ENCODE data around the gene SETD1A. TPM values are rescaled to one million over a fixed set of nuclear protein-coding genes. Genes with fewer than 3 reads are reported as not detected.
A peak's percentile ranks its signal among the peaks of the same experiment; 100 is the strongest.

Gene SETD1A
- total RNA-seq, 2 donors from 2014 or later, result 23.8 to 25.0 TPM

GRCh38 chr16:31008551-31008950, 51.0 kb downstream of the SETD1A start:
- Mint-ChIP-seq H3K27me3 (ENCODE audit: insufficient read depth) (peaks cover 34% of the 10 kb centered on the region), H3K4me1 (peaks cover 6% of the 10 kb centered on the region), H3K9me3 (no peaks in the 10 kb centered on the region), H3K27ac (no peak overlapping the region), H3K4me3 (no peak overlapping the region), H3K36me3 (ENCODE audit: low read depth) (no peaks in the 10 kb centered on the region)
- Histone ChIP-seq H3K9ac (ENCODE audit: extremely low read depth, low read length, poor library complexity, severe bottlenecking) (no peak overlapping the region), H3K27me3 (ENCODE audit: control insufficient read depth, insufficient read depth, low read length, poor library complexity, severe bottlenecking) (peaks cover 24% of the 10 kb centered on the region), H3K36me3 (ENCODE audit: control insufficient read depth, insufficient read depth, low read length) (no peaks in the 10 kb centered on the region), H3K27ac (ENCODE audit: low read depth, low read length) (no peak overlapping the region), H3K9me3 (ENCODE audit: control insufficient read depth, low read length) (no peaks in the 10 kb centered on the region), H3K4me3 (ENCODE audit: low read length) (no peak overlapping the region), H3K4me1 (ENCODE audit: control insufficient read depth, insufficient read depth, low read length) (no peaks in the 10 kb centered on the region)
- WGBS, 2 experiments (ENCODE audit: insufficient coverage in 1 of 2, insufficient read length in 1 of 2), result 92% methylated on average over 3 to 5 of the region's 5 CpGs
- TF ChIP-seq, protein P1, sequence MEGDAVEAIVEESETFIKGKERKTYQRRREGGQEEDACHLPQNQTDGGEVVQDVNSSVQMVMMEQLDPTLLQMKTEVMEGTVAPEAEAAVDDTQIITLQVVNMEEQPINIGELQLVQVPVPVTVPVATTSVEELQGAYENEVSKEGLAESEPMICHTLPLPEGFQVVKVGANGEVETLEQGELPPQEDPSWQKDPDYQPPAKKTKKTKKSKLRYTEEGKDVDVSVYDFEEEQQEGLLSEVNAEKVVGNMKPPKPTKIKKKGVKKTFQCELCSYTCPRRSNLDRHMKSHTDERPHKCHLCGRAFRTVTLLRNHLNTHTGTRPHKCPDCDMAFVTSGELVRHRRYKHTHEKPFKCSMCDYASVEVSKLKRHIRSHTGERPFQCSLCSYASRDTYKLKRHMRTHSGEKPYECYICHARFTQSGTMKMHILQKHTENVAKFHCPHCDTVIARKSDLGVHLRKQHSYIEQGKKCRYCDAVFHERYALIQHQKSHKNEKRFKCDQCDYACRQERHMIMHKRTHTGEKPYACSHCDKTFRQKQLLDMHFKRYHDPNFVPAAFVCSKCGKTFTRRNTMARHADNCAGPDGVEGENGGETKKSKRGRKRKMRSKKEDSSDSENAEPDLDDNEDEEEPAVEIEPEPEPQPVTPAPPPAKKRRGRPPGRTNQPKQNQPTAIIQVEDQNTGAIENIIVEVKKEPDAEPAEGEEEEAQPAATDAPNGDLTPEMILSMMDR (conservative IDR thresholded peaks at IDR 0.05), result no peak
- no peak for DNase-seq

- TF ChIP-seq, protein P1 (conservative IDR thresholded peaks at IDR 0.05), result no peak
- H3K36me3 Mint-ChIP-seq (ENCODE audit: low read depth), result no peaks in the 10 kb centered on the region
- H3K27me3 Mint-ChIP-seq (ENCODE audit: insufficient read depth), result peaks cover 37% of the 10 kb centered on the region
- Histone ChIP-seq H3K4me3 (ENCODE audit: low read length) (no peak overlapping the region), H3K4me1 (ENCODE audit: control insufficient read depth, insufficient read depth, low read length) (no peaks in the 10 kb centered on the region), H3K27ac (ENCODE audit: low read depth, low read length) (no peak overlapping the region), H3K27me3 (ENCODE audit: control insufficient read depth, insufficient read depth, low read length, poor library complexity, severe bottlenecking) (peaks cover 25% of the 10 kb centered on the region), H3K9me3 (ENCODE audit: control insufficient read depth, low read length) (no peaks in the 10 kb centered on the region), H3K36me3 (ENCODE audit: control insufficient read depth, insufficient read depth, low read length) (no peaks in the 10 kb centered on the region), H3K9ac (ENCODE audit: extremely low read depth, low read length, poor library complexity, severe bottlenecking) (no peak overlapping the region)
- H3K4me3 Mint-ChIP-seq, result no peak overlapping the region
- no peak overlapping the region for H3K27ac Mint-ChIP-seq
- 86% methylated on average over 7 of the region's 7 CpGs; no CpG with 5 or more reads in 1 of the 2 experiments for WGBS, 2 experiments (ENCODE audit: insufficient coverage in 1 of 2, insufficient read length in 1 of 2)
- DNase-seq, result no peak
- H3K4me1 Mint-ChIP-seq, result peaks cover 6% of the 10 kb centered on the region
- H3K9me3 Mint-ChIP-seq, result no peaks in the 10 kb centered on the region
These were observed 51.6 kb downstream of the SETD1A start for GRCh38 chr16:31009120-31009519.

- Histone ChIP-seq H3K4me1 (ENCODE audit: control insufficient read depth, insufficient read depth, low read length) (no peaks in the 10 kb centered on the region), H3K27ac (ENCODE audit: low read depth, low read length) (no peak overlapping the region), H3K36me3 (ENCODE audit: control insufficient read depth, insufficient read depth, low read length) (no peaks in the 10 kb centered on the region), H3K9ac (ENCODE audit: extremely low read depth, low read length, poor library complexity, severe bottlenecking) (no peak overlapping the region), H3K4me3 (ENCODE audit: low read length) (no peak overlapping the region), H3K27me3 (ENCODE audit: control insufficient read depth, insufficient read depth, low read length, poor library complexity, severe bottlenecking) (peaks cover 25% of the 10 kb centered on the region), H3K9me3 (ENCODE audit: control insufficient read depth, low read length) (no peaks in the 10 kb centered on the region)
- peaks cover 6% of the 10 kb centered on the region for H3K4me1 Mint-ChIP-seq
- H3K36me3 Mint-ChIP-seq (ENCODE audit: low read depth), result no peaks in the 10 kb centered on the region
- H3K27me3 Mint-ChIP-seq (ENCODE audit: insufficient read depth), result peaks cover 45% of the 10 kb centered on the region
- TF ChIP-seq, protein P1 (conservative IDR thresholded peaks at IDR 0.05), result no peak
- no peaks in the 10 kb centered on the region for H3K9me3 Mint-ChIP-seq
- peak overlapping the region; percentile 55 for H3K4me3 Mint-ChIP-seq
- no peak overlapping the region for H3K27ac Mint-ChIP-seq
- no peak for DNase-seq
- WGBS, 2 experiments (ENCODE audit: insufficient coverage in 1 of 2, insufficient read length in 1 of 2), result 19 to 40% methylated on average over 7 to 33 of the region's 36 CpGs
These were observed 52.5 kb downstream of the SETD1A start for GRCh38 chr16:31009894-31010584.

Data from endodermal cell (in vitro differentiated cells).